ENCODE results near the gene RUVBL1.

RUVBL1 gene

GRCh38 chr3:128079823-128080222, 43.8 kb downstream of the RUVBL1 start:
- H3K4me3 ChIP-seq (ENCODE audit: low read length) = no peak overlapping the region
- no peak for DNase-seq (ENCODE audit: low read depth)
- TF ChIP-seq CTCF (IDR thresholded peaks at IDR 0.05; ENCODE audit: insufficient read depth, low read depth, low read length, missing control alignments) = no peak

- no peak overlapping the region for H3K4me3 ChIP-seq (ENCODE audit: low read length)
- DNase-seq (ENCODE audit: low read depth) = no peak
- TF ChIP-seq CTCF (IDR thresholded peaks at IDR 0.05; ENCODE audit: insufficient read depth, low read depth, low read length, missing control alignments) = no peak
Observed at GRCh38 chr3:128078875-128079274, 44.7 kb downstream of the RUVBL1 start.

- no peak for TF ChIP-seq CTCF (IDR thresholded peaks at IDR 0.05; ENCODE audit: insufficient read depth, low read depth, low read length, missing control alignments)
- no peak for DNase-seq (ENCODE audit: low read depth)
Observed at GRCh38 chr3:128078322-128078721, 45.3 kb downstream of the RUVBL1 start.

GRCh38 chr3:128077665-128078064, 45.9 kb downstream of the RUVBL1 start:
- DNase-seq (ENCODE audit: low read depth) = no peak
- H3K4me3 ChIP-seq (ENCODE audit: low read length) = no peak overlapping the region
- TF ChIP-seq CTCF (IDR thresholded peaks at IDR 0.05; ENCODE audit: insufficient read depth, low read depth, low read length, missing control alignments) = no peak

More at GRCh38 chr3:128078322-128078721, 45.3 kb downstream of the RUVBL1 start:
- no peak overlapping the region for H3K4me3 ChIP-seq (ENCODE audit: low read length)

GRCh38 chr3:128077202-128077624, 46.4 kb downstream of the RUVBL1 start:
- no peak overlapping the region for H3K4me3 ChIP-seq (ENCODE audit: low read length)
- no peak for TF ChIP-seq CTCF (IDR thresholded peaks at IDR 0.05; ENCODE audit: insufficient read depth, low read depth, low read length, missing control alignments)
- DNase-seq (ENCODE audit: low read depth) = no peak

- no peak for DNase-seq (ENCODE audit: low read depth)
- TF ChIP-seq CTCF (IDR thresholded peaks at IDR 0.05; ENCODE audit: insufficient read depth, low read depth, low read length, missing control alignments) = no peak
- peak overlapping the region; percentile 46 for H3K4me3 ChIP-seq (ENCODE audit: low read length)
Observed at GRCh38 chr3:128076483-128077201, 47.0 kb downstream of the RUVBL1 start.

All from epithelial cell of esophagus (primary cell).